Muscle of leg (tissue), 11 donors: ENCODE measurements around the gene ESR2. TPM values are rescaled to one million over a fixed set of nuclear protein-coding genes. Genes with fewer than 3 reads are reported as not detected.

Source experiments
- DNase-seq: peaks from one replicate; pipeline ENCODE4 v3.0.0; 2013
- H3K27ac ChIP-seq: one replicate; pipeline ENCODE4 v1.5.1; 2013; ENCODE audit warnings: mild to moderate bottlenecking, low read length, control low read depth
- H3K27me3 ChIP-seq: one replicate; pipeline ENCODE4 v1.6.1; 2013; ENCODE audit warnings: low read length; ENCODE audit not compliant: control insufficient read depth, insufficient read depth
- H3K36me3 ChIP-seq: one replicate; pipeline ENCODE4 v1.6.1; 2013; ENCODE audit warnings: low read length; ENCODE audit not compliant: control insufficient read depth, insufficient read depth
- H3K4me1 ChIP-seq: one replicate; pipeline ENCODE4 v1.6.1; 2013; ENCODE audit warnings: low read length; ENCODE audit not compliant: control insufficient read depth, insufficient read depth
- H3K4me3 ChIP-seq: one replicate; pipeline ENCODE4 v1.5.1; 2013; ENCODE audit warnings: low read length, control low read depth
- H3K9me3 ChIP-seq: replicated peaks from 2 replicates; pipeline ENCODE4 v1.6.1; 2013; ENCODE audit warnings: low read depth, low read length; ENCODE audit not compliant: control insufficient read depth
- WGBS: methylation state at CpG from one replicate; pipeline ENCODE4 v1.1.5; 2013; ENCODE audit warnings: missing lambda C conversion rate; ENCODE audit not compliant: insufficient coverage; 5-methylcytosine and 5-hydroxymethylcytosine counted together
- polyA plus RNA-seq, 8 donors: library from polyadenylated mRNA; unstranded; fragments of 120-200 nt; gene quantifications; one replicate each; pipeline versions ENCODE4 v1.2.1 to v1.2.3, GENCODE V29; 2013; ENCODE audit warnings: inconsistent platforms in 1 of 8, low replicate concordance in 1 of 8; ENCODE audit not compliant: insufficient read length in 8 of 8, insufficient read depth in 1 of 8
- total RNA-seq: library from RNA; stranded (reverse); fragments of 120-200 nt; gene quantifications from one replicate; pipeline ENCODE4 v1.2.4, GENCODE V29; 2013

The ESR2 gene
- total and polyA plus RNA-seq, 9 donors = 0.13 to 0.64 (median 0.30) TPM

- Histone ChIP-seq H3K36me3 (no peaks in the 10 kb centered on the region), H3K4me3 (no peak overlapping the region), H3K4me1 (no peaks in the 10 kb centered on the region), H3K27me3 (no peaks in the 10 kb centered on the region), H3K9me3 (no peaks in the 10 kb centered on the region), H3K27ac (no peak overlapping the region)
- peak; percentile 16 for DNase-seq
- 42% methylated on average over 4 of the region's 4 CpGs for WGBS
These were observed 49.9 kb downstream of the ESR2 start for GRCh38 chr14:64244279-64244678.

GRCh38 chr14:64238631-64239030 lies 55.5 kb downstream of the ESR2 start:
- Histone ChIP-seq H3K9me3 (no peaks in the 10 kb centered on the region), H3K4me3 (no peak overlapping the region), H3K36me3 (no peaks in the 10 kb centered on the region), H3K4me1 (peaks cover 6% of the 10 kb centered on the region), H3K27me3 (no peaks in the 10 kb centered on the region), H3K27ac (no peak overlapping the region)
- no CpG with 5 or more reads among the region's 2 CpGs for WGBS
- no peak for DNase-seq

- WGBS = 92% methylated on average over 2 of the region's 6 CpGs
- Histone ChIP-seq H3K9me3 (no peaks in the 10 kb centered on the region), H3K4me3 (no peak overlapping the region), H3K4me1 (peaks cover 6% of the 10 kb centered on the region), H3K27me3 (no peaks in the 10 kb centered on the region), H3K27ac (no peak overlapping the region), H3K36me3 (no peaks in the 10 kb centered on the region)
- DNase-seq = no peak
These were observed 56.1 kb downstream of the ESR2 start for GRCh38 chr14:64238049-64238448.

GRCh38 chr14:64235652-64236640 lies 58.2 kb downstream of the ESR2 start:
- WGBS = 67% methylated on average over 11 of the region's 13 CpGs
- DNase-seq = no peak
- Histone ChIP-seq H3K27me3 (no peaks in the 10 kb centered on the region), H3K27ac (no peak overlapping the region), H3K4me3 (no peak overlapping the region), H3K36me3 (peaks cover 6% of the 10 kb centered on the region), H3K4me1 (peaks cover 6% of the 10 kb centered on the region), H3K9me3 (no peaks in the 10 kb centered on the region)

GRCh38 chr14:64234877-64235651 lies 59.1 kb downstream of the ESR2 start:
- WGBS = 57% methylated on average over 19 of the region's 24 CpGs
- Histone ChIP-seq H3K27me3 (no peaks in the 10 kb centered on the region), H3K4me3 (no peak overlapping the region), H3K9me3 (no peaks in the 10 kb centered on the region), H3K27ac (no peak overlapping the region), H3K36me3 (peaks cover 12% of the 10 kb centered on the region), H3K4me1 (peaks cover 6% of the 10 kb centered on the region)
- no peak for DNase-seq

- Histone ChIP-seq H3K36me3 (peaks cover 21% of the 10 kb centered on the region), H3K9me3 (no peaks in the 10 kb centered on the region), H3K4me1 (peaks cover 6% of the 10 kb centered on the region), H3K4me3 (no peak overlapping the region), H3K27ac (no peak overlapping the region), H3K27me3 (no peaks in the 10 kb centered on the region)
- 83% methylated on average over 1 of the region's 4 CpGs for WGBS
- no peak for DNase-seq
These were observed 60.5 kb downstream of the ESR2 start for GRCh38 chr14:64233531-64234190.

GRCh38 chr14:64232944-64233343 lies 61.2 kb downstream of the ESR2 start:
- no peaks in the 10 kb centered on the region for H3K9me3 ChIP-seq
- no peak for DNase-seq
- H3K4me1 ChIP-seq = peaks cover 6% of the 10 kb centered on the region
- H3K27ac ChIP-seq = no peak overlapping the region
- 93% methylated on average over 8 of the region's 9 CpGs for WGBS
- H3K27me3 ChIP-seq = no peaks in the 10 kb centered on the region
- H3K4me3 ChIP-seq = no peak overlapping the region
- H3K36me3 ChIP-seq = peaks cover 27% of the 10 kb centered on the region

- no peak for DNase-seq
- no peak overlapping the region for H3K27ac ChIP-seq
- no peak overlapping the region for H3K4me3 ChIP-seq
- H3K36me3 ChIP-seq = peaks cover 33% of the 10 kb centered on the region
- no peaks in the 10 kb centered on the region for H3K27me3 ChIP-seq
- peaks cover 6% of the 10 kb centered on the region for H3K4me1 ChIP-seq
- H3K9me3 ChIP-seq = no peaks in the 10 kb centered on the region
- WGBS = 71% methylated on average over 5 of the region's 9 CpGs
These were observed 61.9 kb downstream of the ESR2 start for GRCh38 chr14:64232095-64232838.

- WGBS = no CpG with 5 or more reads among the region's 3 CpGs
- no peak for DNase-seq
- Histone ChIP-seq H3K4me1 (peaks cover 3% of the 10 kb centered on the region), H3K9me3 (no peaks in the 10 kb centered on the region), H3K27me3 (no peaks in the 10 kb centered on the region), H3K27ac (no peak overlapping the region), H3K4me3 (no peak overlapping the region), H3K36me3 (peaks cover 49% of the 10 kb centered on the region)
These were observed 64.7 kb downstream of the ESR2 start for GRCh38 chr14:64229489-64229888.
